ENCODE results near the gene GYS2. TPM values are rescaled to one million over a fixed set of nuclear protein-coding genes. Genes with fewer than 3 reads are reported as not detected.
A peak's percentile ranks its signal among the peaks of the same experiment; 100 is the strongest.

The GYS2 gene
- total RNA-seq, 4 donors from 2014 or later = not detected

DNA sequence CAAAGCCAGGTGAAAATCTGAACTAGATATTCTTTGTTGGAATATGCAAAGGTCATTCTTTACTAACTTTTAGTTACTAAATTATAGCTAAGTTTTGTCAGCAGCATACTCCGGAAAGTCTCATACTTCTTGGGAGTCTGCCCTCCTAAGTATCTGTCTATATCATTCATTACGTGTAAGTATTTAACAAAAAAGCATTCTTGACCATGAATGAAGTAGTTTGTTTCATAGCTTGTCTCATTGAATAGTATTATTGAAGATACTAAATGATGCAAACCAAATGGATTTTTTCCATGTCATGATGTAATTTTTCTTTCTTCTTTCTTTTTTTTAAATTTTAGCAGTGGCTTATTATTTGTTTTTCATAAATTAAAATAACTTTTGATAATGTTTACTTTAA, 88.4 kb downstream of the GYS2 start:
- Histone ChIP-seq H3K4me3 (no peak overlapping the region), H3K4me1 (no peaks in the 10 kb centered on the region), H3K9me3 (no peaks in the 10 kb centered on the region), H3K27me3 (no peaks in the 10 kb centered on the region), H3K36me3 (no peaks in the 10 kb centered on the region), H3K27ac (no peak overlapping the region)
- intact Hi-C loops (cut with DNase I; ENCODE audit: low total_unique reads) = no loop called here
- no peak for TF ChIP-seq POLR2A (IDR thresholded peaks at IDR 0.05)
- TF ChIP-seq, protein P1, sequence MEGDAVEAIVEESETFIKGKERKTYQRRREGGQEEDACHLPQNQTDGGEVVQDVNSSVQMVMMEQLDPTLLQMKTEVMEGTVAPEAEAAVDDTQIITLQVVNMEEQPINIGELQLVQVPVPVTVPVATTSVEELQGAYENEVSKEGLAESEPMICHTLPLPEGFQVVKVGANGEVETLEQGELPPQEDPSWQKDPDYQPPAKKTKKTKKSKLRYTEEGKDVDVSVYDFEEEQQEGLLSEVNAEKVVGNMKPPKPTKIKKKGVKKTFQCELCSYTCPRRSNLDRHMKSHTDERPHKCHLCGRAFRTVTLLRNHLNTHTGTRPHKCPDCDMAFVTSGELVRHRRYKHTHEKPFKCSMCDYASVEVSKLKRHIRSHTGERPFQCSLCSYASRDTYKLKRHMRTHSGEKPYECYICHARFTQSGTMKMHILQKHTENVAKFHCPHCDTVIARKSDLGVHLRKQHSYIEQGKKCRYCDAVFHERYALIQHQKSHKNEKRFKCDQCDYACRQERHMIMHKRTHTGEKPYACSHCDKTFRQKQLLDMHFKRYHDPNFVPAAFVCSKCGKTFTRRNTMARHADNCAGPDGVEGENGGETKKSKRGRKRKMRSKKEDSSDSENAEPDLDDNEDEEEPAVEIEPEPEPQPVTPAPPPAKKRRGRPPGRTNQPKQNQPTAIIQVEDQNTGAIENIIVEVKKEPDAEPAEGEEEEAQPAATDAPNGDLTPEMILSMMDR (IDR thresholded peaks at IDR 0.05) = no peak
- no peak for DNase-seq

DNA sequence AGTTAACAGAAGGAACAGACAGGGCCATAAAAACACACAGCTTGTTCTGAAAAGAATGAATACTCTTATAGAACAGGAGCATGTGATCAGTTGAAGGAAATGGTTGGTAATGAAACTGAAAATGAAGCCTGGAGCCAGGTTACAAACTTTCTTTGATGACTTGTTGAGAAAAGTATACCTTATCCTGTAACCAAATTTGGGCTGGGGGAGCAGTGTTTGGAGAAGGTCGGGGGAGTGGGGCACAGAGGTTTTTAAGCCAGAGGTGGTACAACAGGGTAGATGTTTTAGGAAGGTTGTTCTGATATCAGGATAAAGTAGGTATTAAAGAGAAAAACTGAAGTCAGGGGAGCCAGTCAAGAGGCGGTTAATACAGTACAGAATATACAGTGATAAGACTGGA, 94.9 kb downstream of the GYS2 start:
- DNase-seq = no peak
- intact Hi-C loops (cut with DNase I; ENCODE audit: low total_unique reads) = no loop called here
- TF ChIP-seq, protein P1 (IDR thresholded peaks at IDR 0.05) = no peak
- no peak for TF ChIP-seq POLR2A (IDR thresholded peaks at IDR 0.05)
- Histone ChIP-seq H3K27me3 (no peaks in the 10 kb centered on the region), H3K4me1 (no peaks in the 10 kb centered on the region), H3K9me3 (no peaks in the 10 kb centered on the region), H3K27ac (no peak overlapping the region), H3K36me3 (no peaks in the 10 kb centered on the region), H3K4me3 (no peak overlapping the region)

DNA sequence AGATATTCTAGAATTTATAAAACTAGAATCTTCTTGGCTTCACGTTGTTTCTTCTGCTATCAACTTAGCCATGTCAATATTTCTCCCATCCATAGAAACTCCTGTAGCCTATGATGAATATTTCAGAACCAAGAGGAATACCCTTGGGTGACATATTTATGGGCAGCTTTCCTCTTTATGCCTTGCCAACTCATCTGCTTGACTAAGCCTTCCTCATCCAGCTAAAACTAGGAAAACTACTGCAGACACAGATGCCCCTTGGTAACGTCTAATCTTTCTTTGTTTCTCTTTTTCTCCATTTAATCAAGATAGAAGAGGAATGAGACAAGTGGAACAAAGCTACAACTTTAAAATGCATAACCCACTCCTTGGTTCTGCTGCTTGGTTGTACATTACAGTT, 96.8 kb downstream of the GYS2 start:
- Histone ChIP-seq H3K36me3 (no peaks in the 10 kb centered on the region), H3K27me3 (no peaks in the 10 kb centered on the region), H3K27ac (no peak overlapping the region), H3K9me3 (no peaks in the 10 kb centered on the region), H3K4me3 (no peak overlapping the region), H3K4me1 (peaks cover 0 to 2% of the 10 kb centered on the region in 2 donors)
- TF ChIP-seq, protein P1 (IDR thresholded peaks at IDR 0.05) = no peak
- TF ChIP-seq POLR2A (IDR thresholded peaks at IDR 0.05) = no peak
- intact Hi-C loops (cut with DNase I; ENCODE audit: low total_unique reads) = no loop called here
- DNase-seq = no peak

DNA sequence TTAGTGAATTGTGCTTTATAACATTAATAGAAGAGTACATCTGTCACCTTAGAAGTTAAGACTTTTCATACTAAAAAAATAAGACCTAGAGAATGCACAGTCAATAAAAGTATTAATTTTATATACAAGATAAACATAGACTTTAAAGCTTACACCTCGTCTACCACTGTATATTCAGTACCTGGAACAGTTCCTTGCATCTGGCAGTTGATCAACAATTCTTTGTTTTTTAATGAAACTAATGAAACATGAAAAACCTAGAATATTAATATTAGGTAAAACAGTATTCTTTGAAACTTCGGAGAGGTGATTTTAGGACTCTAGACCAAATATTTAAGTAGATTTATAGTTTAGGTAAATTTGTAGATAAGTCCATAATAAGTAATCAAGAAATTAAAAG, 98.8 kb downstream of the GYS2 start:
- H3K27me3 ChIP-seq = no peaks in the 10 kb centered on the region
- H3K4me3 ChIP-seq = no peak overlapping the region
- no peak for DNase-seq
- intact Hi-C loops (cut with DNase I; ENCODE audit: low total_unique reads) = no loop called here
- peaks cover 0 to 6% of the 10 kb centered on the region in 2 donors for H3K4me1 ChIP-seq
- H3K27ac ChIP-seq = no peak overlapping the region
- no peaks in the 10 kb centered on the region for H3K9me3 ChIP-seq
- TF ChIP-seq POLR2A (IDR thresholded peaks at IDR 0.05) = no peak
- TF ChIP-seq, protein P1 (IDR thresholded peaks at IDR 0.05) = no peak
- no peaks in the 10 kb centered on the region for H3K36me3 ChIP-seq

DNA sequence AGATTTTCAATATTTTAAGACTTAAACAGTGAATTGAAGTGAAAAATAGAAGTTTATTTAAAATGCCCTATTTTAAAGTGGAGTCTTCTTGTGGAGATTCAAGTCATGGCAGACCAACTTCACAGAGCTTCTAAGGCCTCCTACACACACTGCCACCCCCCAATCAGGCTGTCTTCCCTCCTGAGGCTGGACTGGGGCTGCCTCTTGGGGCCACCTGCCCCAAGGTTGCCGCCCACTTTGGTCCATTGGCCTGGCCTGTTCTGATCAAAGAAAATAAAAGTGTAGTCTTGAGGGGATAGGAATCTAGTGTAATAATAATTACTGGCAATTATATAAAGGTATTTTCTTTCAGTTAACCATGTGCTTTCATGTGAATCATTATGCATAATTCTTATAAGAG, 101.8 kb downstream of the GYS2 start:
- Histone ChIP-seq H3K27ac (peak overlapping the region in 1 of 2 donors; percentile 85), H3K9me3 (no peaks in the 10 kb centered on the region), H3K4me3 (peak overlapping the region; percentile 87 to 98), H3K4me1 (peaks cover 6 to 14% of the 10 kb centered on the region in 2 donors), H3K27me3 (no peaks in the 10 kb centered on the region), H3K36me3 (no peaks in the 10 kb centered on the region)
- no peak for TF ChIP-seq POLR2A (IDR thresholded peaks at IDR 0.05)
- no peak for DNase-seq
- intact Hi-C loops (cut with DNase I; ENCODE audit: low total_unique reads) = no loop called here

DNA sequence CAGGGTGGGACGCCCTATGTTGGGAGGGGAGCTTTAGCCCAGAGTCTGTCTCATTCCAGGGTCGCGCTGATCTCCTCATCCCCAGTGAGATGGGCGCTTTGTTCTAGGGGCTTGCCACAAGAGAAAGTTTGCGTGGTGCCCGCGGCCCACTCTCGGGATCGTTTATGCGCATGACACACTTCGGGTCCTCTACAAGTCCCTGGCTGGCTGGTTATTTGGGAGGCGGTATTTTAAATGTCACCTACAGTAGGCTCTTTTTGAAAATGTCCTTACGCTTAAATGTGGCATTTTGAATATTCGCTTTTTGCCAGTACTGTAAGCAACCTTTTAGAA, 102.5 kb downstream of the GYS2 start:
- Histone ChIP-seq H3K9me3 (no peaks in the 10 kb centered on the region), H3K4me1 (peaks cover 6 to 14% of the 10 kb centered on the region in 2 donors), H3K36me3 (no peaks in the 10 kb centered on the region), H3K27ac (peak overlapping the region; percentile 85 to 89), H3K4me3 (peak overlapping the region; percentile 87 to 98), H3K27me3 (no peaks in the 10 kb centered on the region)
- no peak for DNase-seq
- TF ChIP-seq, protein P1 (IDR thresholded peaks at IDR 0.05) = no peak
- no peak for TF ChIP-seq POLR2A (IDR thresholded peaks at IDR 0.05)
- intact Hi-C loops (cut with DNase I; ENCODE audit: low total_unique reads) = no loop called here

Measured in uterus (tissue), 4 donors.